ENCODE measurements around the gene CECR2.
"Not testable (repeated sequence)": the region's sequence is repeated elsewhere in the genome, so short reads cannot be mapped to it uniquely, and the experiment has no call there.

The CECR2 gene

GRCh38 chr22:17402293-17402692 is 33.0 kb downstream of the CECR2 start:
- no peak for DNase-seq (ENCODE audit: low read depth, low spot score)

DNA sequence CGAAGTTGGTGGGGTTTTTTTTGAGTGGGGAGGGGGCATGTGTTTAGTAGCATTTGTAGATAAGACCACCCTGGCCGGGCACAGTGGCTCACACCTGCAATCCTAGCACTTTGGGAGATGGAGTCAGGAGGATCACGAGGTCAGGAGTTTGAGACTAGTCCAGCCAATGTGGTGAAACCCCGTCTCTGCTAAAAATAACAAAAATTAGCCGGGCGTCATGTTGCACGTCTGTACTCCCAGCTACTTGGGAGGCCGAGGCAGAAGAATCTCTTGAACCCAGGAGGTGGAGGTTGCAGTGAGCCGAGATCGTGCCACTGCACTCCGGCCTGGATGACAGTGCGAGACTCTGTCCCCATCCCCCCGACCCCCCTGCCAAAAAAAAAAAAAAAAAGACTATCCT is 34.6 kb downstream of the CECR2 start:
- no peak for DNase-seq (ENCODE audit: low read depth, low spot score)

GRCh38 chr22:17407643-17408042 is 38.4 kb downstream of the CECR2 start:
- no peak for DNase-seq (ENCODE audit: low read depth, low spot score)

DNA sequence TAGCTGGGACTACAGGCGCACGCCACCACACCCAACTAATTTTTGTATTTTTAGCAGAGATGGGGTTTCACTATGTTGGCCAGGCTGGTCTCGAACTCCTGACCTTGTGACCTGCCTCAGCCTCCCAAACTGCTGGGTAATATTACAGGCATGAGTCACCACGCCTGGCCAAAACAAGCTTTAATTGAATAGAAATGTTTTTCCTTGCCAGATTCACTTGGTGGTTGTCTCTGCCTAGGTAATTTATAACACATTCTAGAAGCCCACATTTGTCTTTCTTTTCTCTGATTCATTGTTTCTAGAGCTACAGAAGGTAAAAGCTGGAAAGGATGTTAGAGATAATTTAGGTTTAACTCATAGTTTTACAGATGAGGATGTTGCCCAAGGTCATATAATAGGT is 41.3 kb downstream of the CECR2 start:
- DNase-seq (ENCODE audit: low read depth, low spot score) = peak; percentile 14

GRCh38 chr22:17411213-17411612 is 42.0 kb downstream of the CECR2 start:
- DNase-seq (ENCODE audit: low read depth, low spot score) = no peak

GRCh38 chr22:17412232-17412631 is 43.0 kb downstream of the CECR2 start:
- DNase-seq (ENCODE audit: low read depth, low spot score) = no peak

DNA sequence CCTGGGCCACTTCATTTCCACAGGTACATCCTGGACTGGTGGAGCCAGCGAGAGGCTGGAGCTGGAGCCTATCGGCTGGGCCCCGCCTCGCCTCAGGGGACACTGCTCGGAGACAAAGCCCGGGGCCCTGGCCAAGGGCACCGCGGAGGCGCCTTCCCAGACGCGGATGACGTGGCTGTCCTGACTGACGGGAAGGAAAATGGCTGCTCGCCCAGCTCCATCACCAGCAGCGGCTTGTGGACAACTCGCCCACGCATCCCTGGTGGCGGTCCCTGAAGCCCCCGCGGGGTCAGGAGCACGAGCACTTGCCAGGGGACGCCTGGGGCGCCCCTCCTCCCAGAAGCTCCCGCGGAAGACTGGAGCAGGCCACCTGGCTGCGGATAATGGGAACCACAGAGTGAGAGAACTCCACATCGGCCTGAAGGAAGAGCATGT is 49.6 kb downstream of the CECR2 start:
- DNase-seq (ENCODE audit: low read depth, low spot score) = no peak

GRCh38 chr22:17419348-17419747 is 50.1 kb downstream of the CECR2 start:
- DNase-seq (ENCODE audit: low read depth, low spot score) = no peak

- DNase-seq (ENCODE audit: low read depth, low spot score) = no peak
Observed at GRCh38 chr22:17422736-17423343, 53.6 kb downstream of the CECR2 start.

DNA sequence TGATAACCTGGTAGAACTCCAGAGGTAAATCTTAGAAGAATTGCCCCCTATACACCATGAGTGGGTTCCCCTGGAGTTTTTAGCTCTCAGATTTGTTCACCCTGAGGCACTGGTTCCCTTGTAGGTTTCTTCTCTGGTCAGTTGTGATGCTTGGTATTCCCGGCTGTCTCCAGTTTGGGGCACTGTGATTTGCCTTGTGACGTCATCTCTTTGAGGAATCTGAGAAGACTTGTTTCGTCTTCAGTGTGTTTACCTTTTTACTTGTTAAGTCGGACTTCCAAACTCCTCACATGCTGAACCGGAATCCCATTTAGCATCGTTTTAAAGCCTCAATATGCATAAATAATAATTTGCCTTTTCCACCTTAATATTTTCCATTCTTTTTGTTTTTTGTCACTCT is 54.4 kb downstream of the CECR2 start:
- DNase-seq (ENCODE audit: low read depth, low spot score) = no peak

- not testable (repeated sequence) for DNase-seq (ENCODE audit: low read depth, low spot score)
Observed at GRCh38 chr22:17427528-17427927, 58.3 kb downstream of the CECR2 start.

- no peak for DNase-seq (ENCODE audit: low read depth, low spot score)
Observed at GRCh38 chr22:17429516-17429915, 60.3 kb downstream of the CECR2 start.

DNA sequence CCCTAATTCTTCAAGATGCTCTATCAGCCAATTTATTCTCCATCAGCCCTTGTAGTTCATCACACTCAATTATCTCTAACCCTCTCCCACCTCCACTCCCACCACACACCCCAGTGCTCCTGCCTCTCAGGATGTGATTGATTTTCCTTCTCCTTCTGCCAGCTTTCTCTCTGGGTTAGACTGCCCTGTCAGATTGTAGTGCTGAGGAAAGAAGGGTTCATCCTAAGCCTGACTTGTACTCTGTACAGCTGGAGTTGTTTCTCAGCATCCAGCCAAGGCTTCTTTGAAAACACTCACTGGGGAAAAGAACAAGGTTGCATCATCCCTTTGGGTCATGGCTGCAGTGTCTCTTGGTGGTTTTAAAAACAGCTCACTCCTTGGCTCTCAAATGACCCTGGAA is 61.2 kb downstream of the CECR2 start:
- DNase-seq (ENCODE audit: low read depth, low spot score) = no peak

- DNase-seq (ENCODE audit: low read depth, low spot score) = no peak
Observed at GRCh38 chr22:17431179-17431578, 61.9 kb downstream of the CECR2 start.

- peak; percentile 11 for DNase-seq (ENCODE audit: low read depth, low spot score)
Observed at GRCh38 chr22:17434856-17435255, 65.6 kb downstream of the CECR2 start.

GRCh38 chr22:17435375-17435774 is 66.1 kb downstream of the CECR2 start:
- DNase-seq (ENCODE audit: low read depth, low spot score) = no peak

DNA sequence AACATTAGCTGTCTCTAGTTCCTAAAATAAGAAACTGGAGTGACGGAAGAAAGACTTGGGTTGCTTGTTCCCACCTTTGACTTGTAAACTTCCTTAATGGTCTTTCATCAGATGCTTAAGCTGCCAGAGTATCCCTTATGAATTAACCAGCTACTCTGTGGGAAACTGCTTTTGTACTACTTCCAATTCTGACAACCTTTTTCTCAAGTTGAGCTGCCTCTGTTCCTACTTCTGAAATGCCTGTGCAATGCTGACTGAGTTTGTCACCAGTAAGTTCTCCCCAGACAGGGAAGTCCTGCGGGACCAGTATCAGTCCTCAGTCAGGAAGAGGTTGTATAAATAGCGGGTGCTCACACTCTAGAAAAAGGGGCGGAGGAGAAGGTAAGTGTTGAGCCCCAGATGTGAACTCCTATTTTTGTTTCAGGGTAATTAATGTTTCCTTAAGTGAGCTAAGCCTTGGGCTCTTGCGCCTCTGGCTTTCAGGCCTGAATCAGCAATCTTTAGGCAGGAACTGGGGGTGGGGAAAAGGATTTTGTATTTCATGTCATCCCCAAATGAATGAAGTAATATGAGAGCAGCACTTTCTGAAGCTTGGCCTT is 67.2 kb downstream of the CECR2 start:
- peak; percentile 16 for DNase-seq (ENCODE audit: low read depth, low spot score)

DNA sequence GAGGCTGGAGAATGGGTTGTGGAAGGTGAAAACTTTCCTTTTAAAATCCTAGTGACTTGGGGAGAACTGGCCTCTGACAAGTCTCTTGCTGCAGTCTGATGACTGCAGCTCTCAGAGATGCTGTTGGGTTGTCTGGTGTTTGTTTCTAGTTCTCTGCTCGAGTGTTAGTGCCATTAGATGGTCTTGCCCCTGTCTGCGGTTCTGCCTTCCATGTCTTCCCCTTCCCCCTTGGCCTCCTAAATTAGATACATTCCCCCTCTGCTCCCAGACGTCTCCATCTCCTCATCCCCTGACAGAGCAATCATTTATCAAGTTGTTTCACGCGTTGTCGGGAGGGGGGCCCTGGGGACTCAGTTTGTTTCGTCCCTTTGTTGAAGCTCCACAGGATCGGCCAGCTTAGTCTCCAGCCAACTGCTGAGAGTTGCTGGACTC is 67.7 kb downstream of the CECR2 start:
- DNase-seq (ENCODE audit: low read depth, low spot score) = no peak

GRCh38 chr22:17438026-17438425 is 68.8 kb downstream of the CECR2 start:
- no peak for DNase-seq (ENCODE audit: low read depth, low spot score)

- no peak for DNase-seq (ENCODE audit: low read depth, low spot score)
Observed at GRCh38 chr22:17441326-17441725, 72.1 kb downstream of the CECR2 start.

DNA sequence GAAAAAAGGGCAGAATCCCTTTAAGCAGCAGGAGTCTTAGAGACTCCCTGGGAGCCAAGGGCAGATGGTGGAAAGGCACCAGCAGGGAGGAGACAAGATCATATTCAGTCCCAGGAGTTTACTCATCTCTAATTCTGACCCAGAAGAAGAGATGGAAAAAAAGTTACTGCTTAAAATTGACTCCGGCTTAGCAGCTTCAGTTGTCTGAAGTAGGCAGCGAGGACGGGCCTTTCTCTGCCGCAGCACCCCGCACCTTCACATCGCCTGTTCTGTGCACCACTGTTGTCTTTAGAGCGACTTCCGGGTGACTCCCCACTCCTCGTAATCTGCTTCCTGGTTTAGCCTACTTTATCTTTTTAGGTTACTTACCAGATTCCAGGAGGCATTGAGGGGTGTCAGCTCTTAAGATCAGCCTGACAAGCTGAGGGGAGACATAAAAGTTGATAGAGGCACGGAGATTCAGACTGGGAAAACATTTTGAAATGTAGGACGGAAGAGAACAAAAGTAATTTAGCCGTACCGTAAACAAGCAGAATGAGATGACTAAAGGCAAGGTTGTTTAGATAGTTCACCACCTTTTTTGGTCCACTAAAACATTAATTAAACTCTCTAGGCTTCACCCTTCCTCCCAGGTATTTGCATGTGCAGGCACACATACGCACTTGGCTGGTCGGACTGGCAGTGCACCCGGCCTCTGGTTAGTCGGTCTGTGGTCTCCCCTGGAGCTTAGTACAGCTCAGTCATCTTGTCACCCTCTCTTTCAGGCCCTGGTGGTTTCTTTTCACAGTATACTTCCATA is 74.3 kb downstream of the CECR2 start:
- peak; percentile 10 for DNase-seq (ENCODE audit: low read depth, low spot score)

GRCh38 chr22:17444204-17444504 is 74.9 kb downstream of the CECR2 start:
- DNase-seq (ENCODE audit: low read depth, low spot score) = no peak

DNA sequence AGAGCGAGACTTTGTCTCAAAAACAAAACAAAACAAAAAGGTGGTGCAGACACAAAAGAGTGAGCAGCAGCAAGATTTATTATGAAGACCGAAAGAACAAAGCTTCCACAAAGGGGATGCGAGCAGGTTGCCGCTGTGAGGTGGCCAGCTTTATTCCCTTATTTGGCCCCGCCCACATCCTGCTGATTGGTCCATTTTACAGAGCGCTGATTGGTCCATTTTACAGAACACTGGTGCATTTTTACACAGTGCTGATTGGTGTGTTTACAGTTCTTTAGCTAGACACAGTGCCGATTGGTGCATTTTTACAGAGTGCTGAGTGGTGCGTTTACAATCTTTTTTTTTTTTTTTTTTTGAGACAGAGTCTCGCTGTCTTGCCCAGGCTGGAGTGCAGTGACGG is 77.4 kb downstream of the CECR2 start:
- DNase-seq (ENCODE audit: low read depth, low spot score) = no peak
